Colon (tissue), 2 donors: ENCODE results near the gene UNC5B.

ENCODE experiments used
- FAIRE-seq: peaks from 2 replicates; lab custom pipeline; 2012; peaks lifted over from hg19 to GRCh38; lab: Jason Lieb, UNC
- donor health status: control.
- donor health status: control.

UNC5B gene

DNA sequence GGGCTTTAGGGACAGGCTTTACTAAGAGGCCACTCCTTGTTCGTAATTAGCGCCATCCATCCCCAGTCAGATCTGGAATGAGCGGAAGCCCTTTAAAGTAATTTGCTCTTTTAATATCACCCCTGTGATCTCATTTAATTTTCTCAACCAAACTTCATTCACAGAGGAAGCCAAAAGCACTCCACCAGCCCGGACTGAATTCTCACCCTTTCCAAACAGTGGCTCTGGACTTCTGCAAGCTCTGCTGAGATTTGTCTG lies 43.1 kb downstream of the UNC5B start:
- FAIRE-seq, result no peak

DNA sequence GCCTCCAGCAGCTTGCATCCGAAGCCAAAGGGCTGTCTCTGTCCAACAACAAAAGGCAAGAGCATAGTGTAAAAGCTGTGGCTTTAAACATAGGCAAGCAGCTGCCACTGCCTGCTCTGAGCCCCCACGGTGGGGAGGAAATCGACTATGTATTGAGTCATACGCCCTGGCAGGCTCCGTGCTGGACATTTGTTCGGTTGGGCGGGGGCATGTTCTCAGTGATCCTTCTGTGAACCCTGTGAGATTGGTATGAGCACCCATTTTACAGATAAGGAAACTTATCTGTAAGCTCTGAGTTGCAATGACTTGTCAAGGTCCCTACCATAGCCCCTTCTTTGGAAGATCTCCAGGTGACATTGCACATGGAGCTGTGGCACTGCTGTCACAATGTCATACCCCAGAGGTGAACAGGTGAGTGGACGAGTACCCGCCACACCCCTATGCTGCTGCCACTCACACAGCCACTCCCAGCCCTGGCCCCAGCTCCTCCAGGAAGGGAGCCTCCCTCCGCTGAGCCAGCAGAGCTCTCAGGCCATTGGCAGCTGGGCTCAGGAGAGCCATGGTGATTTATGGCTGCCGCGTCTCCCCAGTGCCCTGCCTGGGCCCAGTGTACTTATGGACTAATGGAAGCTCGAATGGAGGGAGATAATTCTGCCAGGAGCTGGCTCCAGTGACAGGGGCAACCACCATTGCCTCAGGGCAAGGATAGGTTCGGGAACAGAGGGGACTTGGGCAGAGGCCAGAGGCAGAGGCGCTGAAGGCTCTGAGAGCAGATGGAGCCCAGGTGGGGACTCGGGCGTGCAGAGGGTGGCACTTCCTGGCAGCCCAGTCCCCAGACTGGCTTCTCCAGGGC lies 43.7 kb downstream of the UNC5B start:
- FAIRE-seq, result no peak

DNA sequence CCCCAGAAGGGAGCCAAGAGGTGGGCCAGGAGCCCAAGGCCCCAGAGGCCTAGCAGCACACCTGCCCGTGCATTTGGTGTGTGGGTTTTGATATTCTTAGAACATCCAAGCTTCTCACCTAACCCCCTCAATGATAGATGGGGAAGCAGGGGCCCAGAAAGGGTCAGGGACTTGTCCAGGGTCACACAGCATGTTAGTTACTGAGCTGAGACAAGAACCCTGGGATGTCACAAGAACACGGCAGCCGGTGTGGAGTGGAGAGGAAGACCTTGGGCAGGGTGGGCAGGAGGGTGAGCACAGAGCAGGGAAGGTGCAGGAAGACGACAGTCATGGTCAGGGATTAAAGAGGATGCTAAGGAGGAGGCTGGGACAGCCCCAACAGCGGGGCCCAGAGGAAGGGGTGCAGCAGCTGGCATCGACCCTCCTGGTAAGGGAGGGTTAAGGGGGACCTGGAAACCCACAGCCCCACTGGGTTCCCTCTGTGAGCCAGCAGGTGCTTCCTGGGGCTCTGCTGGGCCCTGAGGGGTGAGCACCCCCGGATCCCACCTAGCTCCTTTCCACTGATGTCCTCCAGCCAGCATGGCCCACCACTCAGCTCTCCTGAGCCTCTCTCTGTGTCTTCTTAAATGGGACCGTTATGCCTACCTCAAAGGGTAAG lies 44.4 kb downstream of the UNC5B start:
- no peak for FAIRE-seq

DNA sequence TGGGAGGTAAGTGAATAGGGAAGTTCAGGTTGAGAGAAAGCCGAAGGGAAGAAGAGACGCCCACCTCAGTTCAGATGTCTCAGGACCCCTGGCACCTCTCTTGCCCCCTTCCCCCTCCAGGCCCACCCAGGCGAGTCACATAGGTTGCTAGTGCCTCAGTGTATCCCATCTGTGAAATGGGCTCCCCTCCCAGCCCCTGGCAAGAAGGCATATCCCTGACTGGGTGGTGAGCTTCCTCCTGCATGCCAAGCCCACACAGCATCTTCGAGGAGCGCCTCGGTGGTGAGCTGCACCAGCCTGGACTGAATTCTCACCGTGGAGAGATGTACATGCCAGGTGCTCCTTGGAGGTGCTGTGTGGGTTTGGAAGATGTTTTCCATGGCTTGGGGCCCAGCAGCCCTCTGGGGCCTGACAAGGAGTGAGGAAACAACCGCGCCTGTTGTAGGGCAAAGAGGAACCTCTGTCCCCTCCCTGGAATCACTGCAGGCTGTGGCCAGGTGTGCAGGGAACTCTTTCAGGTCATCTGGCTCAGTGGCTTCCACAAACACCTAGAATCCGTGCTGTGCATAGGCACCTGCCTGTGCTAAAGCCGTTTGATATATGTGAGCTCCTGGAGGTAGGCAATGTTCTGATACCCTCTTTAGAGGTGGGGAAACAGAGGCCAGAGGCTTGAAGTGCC lies 45.1 kb downstream of the UNC5B start:
- no peak for FAIRE-seq

DNA sequence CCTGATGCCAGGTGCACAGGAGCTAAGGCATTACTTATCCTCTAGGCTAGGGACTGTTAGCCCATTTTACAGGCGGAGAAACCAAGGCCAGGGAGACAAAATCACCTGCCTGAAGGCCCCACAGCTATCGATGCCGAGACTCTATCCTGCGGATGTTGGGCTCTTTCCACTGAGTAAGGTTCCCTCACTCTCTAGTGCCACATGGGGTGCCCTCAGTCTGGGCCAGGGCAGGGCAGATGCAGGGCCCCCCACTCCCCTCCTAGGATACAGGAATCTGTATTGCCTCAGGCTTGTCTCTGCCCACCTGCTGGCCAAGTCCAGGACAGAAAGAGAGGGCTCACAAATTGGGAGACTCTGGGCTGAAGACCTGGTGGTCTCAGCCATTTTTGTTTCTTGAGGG lies 45.7 kb downstream of the UNC5B start:
- FAIRE-seq, result no peak

DNA sequence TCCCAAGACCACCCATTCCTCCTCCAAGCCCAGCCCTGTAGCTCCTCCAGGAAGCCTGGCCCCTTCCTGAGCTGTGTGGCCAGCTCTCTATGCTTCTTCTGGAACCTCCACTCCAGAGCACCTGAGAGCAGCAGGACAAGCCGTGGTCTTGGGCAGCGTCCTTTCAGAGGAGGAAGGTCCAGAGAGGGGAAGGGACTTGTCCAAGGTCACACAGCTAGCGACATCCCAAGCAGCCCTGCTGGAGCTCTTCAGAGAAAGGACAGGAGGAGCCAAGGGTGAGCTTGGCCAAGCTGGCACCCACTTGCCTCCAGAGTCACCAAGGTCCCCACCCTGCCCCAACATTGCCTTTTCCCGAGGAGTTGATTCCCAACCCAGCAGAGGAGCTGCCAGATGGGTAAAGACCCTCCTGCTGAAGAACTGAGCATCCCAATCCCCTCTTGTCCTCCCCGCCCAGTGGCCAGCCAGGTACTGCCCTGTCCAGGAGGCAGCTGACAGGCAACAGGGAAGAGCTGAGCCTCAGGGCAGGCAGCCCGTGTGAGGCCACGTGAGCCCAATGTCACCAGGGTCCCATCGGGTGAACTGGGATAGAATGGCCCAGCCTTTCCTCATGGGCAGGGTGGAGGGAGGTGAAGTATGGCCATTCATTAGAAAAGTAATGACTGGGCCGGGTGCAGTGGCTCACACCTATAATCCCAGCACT lies 46.2 kb downstream of the UNC5B start:
- FAIRE-seq, result no peak

DNA sequence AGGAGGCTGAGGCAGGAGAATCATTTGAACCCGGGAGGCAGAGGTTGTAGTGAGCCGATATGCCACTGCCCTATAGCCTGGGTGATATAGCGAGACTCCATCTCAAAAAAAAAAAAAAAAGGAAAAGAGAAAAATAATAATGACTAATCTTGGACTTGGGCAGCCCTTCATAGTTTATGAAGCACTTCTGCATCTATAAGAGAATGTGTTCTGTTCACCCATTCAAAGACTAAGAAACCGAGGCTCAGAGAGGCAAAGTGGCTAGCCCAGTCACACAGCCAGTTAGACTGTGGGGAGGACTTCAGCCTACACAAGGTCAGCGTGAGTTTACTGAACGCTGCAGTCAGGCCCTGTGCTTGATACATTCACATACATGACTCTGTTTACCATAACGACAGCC lies 46.9 kb downstream of the UNC5B start:
- no peak for FAIRE-seq

DNA sequence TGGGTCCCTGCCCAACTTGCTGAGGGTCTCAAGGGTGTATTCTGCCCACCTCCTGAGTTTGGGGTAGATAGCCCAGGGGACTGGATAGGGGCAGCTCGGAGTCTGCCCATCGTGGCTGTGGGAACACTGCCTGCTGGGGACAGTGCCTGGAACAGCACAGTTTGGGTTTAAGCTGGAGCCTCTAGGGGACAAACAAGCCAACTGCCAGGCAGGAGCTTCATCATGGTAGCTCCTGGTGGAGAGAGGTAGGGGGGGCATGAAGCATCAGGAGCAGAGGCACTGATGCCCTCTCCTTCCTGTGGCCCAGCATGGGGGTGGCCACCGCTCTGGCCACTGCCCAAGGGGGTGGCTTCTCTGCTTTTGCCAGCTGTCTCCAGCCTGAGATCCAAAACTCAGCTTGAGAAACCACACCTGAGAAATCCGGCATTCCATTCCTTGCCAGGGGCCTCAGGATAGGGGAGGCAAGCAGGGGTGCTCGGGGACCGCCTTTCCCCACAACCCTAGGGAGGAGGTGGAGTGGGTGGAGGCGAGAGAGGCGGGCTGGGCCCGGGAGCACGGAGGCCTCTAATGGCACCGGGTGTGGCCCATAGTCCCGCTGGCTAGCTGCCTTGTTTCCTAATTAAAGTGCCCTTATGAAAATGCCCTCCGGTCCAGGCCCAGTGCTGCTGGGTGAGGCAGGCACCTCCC lies 47.6 kb downstream of the UNC5B start:
- no peak for FAIRE-seq

DNA sequence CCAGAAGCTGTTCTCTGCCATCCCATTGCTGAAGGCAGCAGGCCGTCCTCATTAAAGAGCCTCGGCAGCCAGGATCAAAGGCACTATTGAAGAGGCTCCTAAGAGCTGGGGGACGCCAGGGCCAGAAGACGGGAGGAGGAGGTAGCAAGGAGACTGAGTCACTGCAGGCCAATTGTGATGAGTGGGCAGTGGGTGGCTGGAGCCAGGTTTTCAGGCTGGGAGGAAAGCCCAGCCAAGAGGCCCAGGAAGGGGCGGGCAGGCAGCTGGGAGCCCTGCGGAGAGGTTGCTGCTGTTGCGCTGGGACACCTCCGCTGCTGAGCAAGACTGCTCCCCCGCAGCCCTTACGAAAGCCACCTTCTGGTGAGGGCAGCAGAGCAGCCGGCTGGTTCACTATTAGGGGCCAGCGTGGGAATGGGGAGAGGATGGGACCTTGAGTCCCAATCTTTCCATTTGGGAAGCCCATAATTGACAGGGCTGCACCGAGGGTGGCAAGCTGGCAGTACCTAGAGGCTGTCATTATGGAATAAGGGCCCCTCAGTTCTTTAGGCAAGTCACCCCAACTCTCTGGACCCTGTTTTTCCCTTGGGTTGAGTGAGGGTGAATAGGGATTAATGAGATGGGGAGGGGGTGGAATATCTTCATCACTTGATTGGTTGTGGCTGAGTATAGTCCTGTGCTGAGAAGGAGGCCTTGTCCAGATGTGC lies 48.4 kb downstream of the UNC5B start:
- no peak for FAIRE-seq

DNA sequence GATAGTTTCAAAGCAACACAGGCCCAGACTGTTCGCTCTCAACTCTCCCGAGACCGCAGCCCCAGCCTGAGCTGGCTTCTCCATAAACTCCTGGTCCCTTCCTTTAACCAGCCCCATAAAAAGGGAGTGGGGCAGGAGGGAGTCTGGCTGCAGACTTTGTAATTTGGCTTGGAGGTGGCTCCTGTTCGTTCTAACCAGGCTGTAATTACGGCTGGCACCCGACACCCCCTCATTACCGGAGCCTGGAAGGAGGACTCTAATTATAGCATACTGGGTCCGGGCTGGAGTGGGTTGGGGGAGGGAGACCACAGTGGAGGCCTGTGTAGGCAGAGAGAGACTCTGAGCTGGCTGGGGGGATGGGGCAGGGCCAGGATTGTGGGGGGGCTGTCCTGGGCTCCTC lies 49.7 kb downstream of the UNC5B start:
- no peak for FAIRE-seq

DNA sequence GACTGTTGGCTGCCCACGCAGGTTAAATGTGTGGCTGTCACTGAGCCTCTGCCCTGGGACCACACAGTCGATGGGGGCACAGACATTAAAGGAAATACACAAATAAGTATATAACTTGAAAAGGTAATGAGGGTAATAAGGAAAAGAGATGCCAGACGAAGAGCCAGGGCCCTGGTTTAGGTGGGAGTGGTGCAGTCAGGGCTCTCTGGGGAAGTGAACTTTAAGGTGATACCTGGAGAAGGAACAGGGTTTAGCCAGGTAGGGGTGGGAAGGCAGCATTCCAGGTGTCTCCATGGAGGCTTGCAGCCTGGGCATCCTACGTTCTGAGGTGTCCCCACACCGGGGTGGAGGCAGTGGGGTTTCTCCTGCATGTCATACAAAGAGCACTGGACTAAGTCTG lies 50.4 kb downstream of the UNC5B start:
- no peak for FAIRE-seq

DNA sequence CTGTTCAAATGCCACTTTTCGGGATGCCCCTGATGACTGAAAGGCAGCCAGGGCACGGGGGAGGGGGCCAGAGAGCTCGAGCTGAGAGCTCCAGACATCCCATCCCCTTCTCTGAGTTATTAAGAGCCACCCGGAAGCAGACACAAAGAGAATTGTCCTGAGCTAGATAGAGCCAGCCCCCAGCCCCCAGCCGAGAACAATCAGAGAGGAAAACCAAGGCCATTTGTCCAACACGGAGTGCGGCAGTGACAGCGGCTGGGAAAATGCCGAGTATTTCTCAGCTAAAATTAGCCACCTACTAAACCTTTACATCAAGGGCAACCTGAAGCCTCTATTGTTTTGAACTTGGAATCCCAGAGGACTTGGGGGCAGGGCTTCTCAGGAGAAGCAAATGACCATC lies 51.0 kb downstream of the UNC5B start:
- FAIRE-seq, result no peak

DNA sequence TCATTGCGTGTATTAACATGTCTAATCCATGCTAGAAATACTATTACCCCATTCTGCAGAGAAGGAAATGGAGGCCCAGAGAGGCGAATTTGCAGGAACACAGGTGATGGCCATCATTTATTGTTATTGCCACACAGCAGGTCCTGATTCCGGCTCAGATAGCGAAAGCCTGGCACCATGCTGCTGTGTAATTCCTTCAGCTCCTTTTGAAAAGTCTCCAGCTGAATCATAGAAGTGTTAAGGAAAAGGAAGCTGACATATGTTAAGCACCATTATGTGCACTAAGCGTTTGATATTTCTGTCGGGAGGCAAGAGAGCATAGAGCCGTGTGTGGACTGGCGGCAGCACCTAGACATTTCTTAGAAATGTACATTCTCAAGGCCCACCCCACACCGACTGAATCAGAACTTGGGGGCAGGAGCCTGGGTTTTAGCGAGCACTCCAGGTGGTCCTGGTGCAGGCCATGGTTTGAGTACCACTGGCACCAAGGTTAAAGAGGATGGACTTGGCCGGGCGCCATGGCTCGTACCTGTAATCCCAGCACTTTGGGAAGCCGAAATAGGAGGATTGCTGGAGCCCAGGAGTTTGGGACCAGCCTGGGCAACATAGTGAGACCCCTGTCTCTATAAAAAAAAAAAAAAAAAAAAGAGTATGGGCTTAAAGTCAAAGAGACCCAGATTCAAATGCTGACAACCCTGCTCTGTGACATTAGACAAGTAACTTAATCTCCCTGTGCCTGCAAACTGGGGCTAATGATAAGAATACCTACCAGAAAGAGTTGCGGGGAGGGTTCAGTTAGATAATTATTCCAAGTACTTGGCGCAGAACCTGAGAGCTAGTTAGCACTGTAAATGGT lies 52.2 kb downstream of the UNC5B start:
- FAIRE-seq, result no peak

DNA sequence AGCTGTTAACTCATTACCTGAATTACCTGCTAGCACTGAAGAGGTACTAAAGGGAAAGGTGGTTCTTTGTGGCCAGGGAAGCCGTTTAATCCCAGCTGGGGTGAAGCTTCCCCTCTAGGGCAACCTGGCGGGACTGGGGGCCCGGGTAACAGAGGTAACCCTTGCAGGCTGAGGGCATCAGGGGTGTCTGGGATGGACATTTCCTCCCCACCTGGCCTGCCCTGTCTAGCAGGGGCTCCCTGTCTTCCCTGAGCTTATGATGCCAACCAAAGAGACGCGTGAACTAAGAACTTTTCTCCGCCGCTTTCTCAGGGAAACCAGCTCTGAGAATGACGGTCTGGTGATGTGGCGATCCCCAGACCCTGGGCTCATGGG lies 52.8 kb downstream of the UNC5B start:
- no peak for FAIRE-seq

DNA sequence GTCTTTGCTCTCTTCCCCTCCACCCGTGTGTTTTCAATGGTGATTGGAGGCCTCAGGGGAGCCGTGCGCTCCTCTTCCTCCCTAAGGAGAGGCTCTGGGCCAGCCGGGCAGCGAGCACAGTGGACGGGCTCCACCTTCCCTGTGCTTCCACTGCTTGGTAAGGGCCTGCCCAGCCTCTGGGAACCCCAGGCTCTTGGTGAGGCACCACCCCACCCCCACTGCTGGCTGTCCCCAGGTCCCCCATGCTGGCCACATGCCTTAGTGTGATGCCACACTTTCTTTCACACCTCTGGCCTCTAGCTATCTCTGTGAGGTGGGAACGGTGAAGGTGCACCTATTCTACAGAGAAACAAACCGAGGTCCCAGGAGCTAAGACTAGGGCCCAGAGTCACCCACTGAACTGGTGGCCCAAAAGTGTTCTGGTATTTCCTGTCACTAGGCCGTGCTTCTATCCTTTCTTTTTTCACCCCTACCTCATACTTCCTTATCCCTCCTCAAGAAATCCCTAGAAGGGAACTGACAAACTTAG lies 53.3 kb downstream of the UNC5B start:
- no peak for FAIRE-seq

DNA sequence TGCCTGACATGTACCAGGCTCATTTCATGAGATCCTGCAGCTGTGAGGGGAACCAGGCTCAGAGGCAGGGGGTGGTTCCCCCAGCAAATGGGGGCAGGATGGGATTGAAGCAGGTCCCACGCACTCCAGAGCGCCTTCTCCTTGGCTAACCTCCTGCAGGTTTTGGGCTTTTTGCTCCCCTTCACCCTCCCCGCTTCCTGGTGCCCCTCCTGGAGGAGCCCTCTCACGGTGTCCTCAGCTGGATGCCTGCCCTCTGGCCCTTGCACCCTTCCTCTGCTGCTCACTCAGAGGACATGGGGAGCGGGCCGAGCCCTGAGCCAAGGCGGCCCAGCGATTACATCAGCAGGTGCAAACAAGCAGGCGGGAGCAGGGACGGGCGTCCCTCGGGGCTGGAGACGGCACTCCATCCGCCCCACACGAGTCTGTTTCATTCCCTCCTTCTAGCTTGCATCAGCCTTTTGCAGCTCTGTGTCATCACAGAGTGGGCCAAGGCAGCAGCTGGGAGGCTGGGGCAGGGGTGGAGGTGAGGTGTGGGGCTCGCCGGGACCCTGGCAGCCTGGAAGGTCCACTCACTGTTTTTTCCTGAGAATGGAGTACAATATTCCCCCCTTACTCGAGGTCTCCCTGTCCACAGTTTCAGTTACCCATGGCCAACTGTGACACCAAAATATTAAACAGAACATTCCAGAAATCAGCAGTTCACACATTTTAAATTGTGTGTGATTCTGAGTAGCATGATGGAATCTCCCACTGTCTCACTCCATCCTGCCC lies 54.0 kb downstream of the UNC5B start:
- FAIRE-seq, result no peak

DNA sequence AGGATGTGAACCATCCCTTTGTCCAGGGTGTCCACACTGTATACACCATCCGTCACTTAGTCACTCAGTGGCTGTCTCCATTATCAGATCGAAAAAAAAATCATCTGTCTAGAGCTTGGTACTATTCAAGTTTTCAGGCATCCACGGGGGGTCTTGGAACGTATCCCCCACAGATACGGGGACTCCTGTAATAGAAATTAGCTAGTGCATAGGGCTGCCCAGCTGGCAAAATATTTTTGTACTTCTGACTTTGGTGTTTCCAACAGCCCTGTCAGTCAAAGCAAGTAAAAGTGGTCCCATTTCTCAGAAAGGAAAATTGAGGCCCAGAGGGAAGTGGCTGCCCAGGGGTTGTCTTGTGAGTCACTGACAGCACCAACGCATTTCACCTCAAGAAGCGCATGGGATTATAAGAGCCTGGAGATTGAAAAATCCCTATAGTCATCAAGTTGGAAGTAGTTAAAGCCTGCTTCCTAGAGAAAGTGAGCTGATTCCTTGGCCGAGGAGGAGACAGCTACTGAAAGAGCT lies 54.6 kb downstream of the UNC5B start:
- FAIRE-seq, result no peak

DNA sequence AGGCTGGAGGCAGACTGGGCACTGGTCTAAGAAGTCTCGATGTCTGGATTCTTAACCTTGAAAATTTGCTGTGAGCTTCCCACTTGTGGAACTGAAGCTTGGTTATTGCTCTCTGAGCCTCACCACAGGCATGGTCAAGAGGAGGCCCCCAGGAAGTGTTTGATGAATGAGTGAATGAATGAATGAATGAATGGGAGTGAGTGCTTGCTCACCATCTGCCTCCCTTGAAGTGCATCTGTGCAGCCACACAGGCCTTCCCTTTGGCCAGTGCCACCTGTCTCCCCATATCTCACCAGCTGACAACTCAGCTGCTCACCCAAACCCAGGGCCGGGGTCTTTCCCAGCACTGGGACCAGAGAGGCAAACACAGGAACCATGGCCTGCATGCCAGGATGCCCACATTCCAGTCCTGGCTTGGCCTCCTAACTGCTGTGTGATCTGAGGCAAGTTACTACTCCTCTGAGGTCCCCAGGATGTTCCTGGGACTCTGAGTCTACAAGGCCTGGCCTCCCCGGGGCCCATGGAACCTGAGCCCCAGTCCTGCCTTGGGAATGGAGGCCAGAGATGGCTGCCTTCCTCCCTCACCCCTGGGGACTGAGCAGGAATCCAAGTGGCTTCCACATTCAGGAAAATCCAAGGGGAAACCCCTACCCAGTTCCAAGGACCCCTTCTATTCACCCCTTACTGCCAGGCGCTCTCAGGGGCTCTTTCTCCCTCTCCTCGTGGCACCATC lies 55.3 kb downstream of the UNC5B start:
- FAIRE-seq, result no peak

DNA sequence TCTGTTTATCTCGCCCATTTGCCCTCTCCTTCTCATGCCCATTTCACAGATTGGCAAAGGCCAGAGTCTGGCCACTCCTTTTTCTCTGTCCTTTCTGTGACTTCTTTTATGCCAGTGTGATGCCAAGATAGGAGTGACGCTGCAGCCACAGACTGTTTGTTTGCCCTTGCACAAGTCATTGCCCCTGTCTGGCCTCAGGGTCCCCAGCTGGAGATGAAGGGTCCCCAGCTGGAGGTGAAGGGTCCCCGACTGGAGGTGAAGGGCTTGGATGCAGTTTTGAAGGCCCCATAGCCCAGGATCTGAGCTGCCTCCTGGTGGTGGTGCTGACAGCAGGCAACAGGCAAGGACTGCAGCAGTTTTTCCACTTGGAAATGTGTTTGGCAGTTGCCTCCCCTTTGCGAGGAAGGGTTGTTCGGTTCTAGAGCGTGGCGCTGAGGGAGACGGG lies 55.9 kb downstream of the UNC5B start:
- FAIRE-seq, result no peak
